BLaER1 (cell line): ENCODE measurements around the gene SEMA3F.

Experiments
- H3K27ac ChIP-seq: shearing (Covaris generic); formaldehyde crosslinking; 2 replicates; pipeline ENCODE4 v1.8.1; 2022
- H3K27me3 ChIP-seq: shearing (Covaris generic); formaldehyde crosslinking; 2 replicates; pipeline ENCODE4 v1.8.1; 2022
- H3K36me3 ChIP-seq: shearing (Covaris generic); formaldehyde crosslinking; 2 replicates; pipeline ENCODE4 v1.8.1; 2022
- H3K4me1 ChIP-seq: shearing (Covaris generic); formaldehyde crosslinking; 2 replicates; pipeline ENCODE4 v1.8.1; 2022
- H3K4me2 ChIP-seq: shearing (Covaris generic); formaldehyde crosslinking; 2 replicates; pipeline ENCODE4 v1.8.1; 2022
- H3K4me3 ChIP-seq: shearing (Covaris generic); formaldehyde crosslinking; 2 replicates; pipeline ENCODE4 v1.8.1; 2022
- H3K9ac ChIP-seq: shearing (Covaris generic); formaldehyde crosslinking; 2 replicates; pipeline ENCODE4 v1.8.1; 2022
- H3K9me3 ChIP-seq: shearing (Covaris generic); formaldehyde crosslinking; 2 replicates; pipeline ENCODE4 v1.8.1; 2022
- H4K20me1 ChIP-seq: shearing (Covaris generic); formaldehyde crosslinking; 2 replicates; pipeline ENCODE4 v1.8.1; 2022
- Cebpa-rat ChIP-seq: shearing (Covaris generic); IDR thresholded peaks from 2 replicates; pipeline ENCODE4 v1.8.1; 2022

SEMA3F gene

DNA sequence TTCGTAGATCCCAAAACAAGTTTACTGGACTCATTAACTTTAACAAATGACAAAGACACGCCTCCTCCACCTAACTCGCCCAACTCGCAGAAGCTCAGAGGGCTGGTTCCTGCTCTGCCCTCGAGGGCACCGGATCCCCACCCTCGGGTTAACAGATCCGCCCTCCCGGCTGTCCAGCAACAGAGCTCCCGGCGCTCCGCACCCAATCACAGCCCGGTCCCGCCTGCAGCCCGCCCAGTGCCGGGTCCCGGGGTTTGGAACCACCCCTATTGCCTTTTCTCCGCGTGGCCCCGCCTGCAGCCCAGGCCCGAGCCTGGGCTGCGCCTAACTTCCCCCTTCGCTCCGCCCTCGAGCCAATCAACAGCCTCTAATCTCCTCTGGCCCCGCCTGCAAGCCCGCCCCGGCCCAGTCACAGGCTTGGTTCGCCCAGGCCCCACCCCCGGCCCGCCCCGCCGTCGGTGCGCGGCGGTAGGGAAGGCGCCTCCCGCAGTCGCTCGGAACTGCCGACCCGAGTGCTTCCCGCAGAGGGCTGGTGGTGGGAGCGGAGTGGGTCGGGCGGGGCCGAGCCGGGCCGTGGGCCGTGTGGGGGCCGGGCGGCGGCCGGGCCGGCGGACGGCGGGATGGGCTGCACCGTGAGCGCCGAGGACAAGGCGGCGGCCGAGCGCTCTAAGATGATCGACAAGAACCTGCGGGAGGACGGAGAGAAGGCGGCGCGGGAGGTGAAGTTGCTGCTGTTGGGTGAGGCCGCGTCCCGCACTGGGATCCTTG lies 80.8 kb downstream of the SEMA3F start, which contains the start of gene GNAI2:
GNAI2 (plus strand) TSS at position 489 of the 768 bp plus-strand sequence; CDS start at position 621, 132 bp downstream.
- H3K9me3 ChIP-seq, result no peaks in the 10 kb centered on the region
- H3K4me2 ChIP-seq, result peak within 1 kb of the TSS; percentile 93
- H3K4me3 ChIP-seq, result peak within 1 kb of the TSS; percentile 100
- H3K27me3 ChIP-seq, result no peaks in the 10 kb centered on the region
- H3K27ac ChIP-seq, result peak within 1 kb of the TSS; percentile 92
- H3K36me3 ChIP-seq, result peaks cover 21% of the 10 kb centered on the region
- TF ChIP-seq Cebpa-rat, result no peak
- peaks cover 46% of the 10 kb centered on the region for H3K4me1 ChIP-seq
- peaks cover 48% of the 10 kb centered on the region for H4K20me1 ChIP-seq
- H3K9ac ChIP-seq, result peak within 1 kb of the TSS; percentile 97

DNA sequence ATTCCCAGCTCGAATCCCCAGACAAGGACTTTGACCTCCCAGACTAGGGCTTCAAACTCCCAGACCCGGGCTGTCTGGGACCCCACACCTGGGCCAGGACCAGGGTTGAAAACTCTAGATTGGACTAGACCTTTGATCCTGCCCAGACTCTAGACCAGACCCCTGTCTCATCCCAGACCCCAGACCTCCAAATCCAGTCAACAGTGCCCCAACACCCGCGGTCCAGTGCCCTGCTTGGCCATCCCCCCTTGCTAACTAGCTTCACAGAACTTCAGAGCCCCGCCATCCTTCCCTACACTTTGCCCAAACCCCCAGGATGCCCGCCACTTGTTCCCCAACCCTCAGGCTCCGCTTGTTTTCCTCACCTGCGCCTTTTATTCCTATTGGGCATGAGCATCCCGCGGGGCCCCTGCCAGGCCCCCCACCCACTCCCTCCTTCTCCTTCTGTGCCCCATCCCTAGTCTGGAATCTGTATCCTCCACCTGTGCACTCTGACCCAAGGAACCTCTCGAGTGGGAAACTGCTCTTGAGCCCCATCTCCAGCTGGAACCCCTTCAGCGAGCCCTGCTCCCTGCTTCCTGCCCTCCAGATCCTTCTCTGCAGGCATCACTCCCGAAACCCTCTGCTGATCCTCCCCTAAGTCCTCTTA lies 81.5 kb downstream of the SEMA3F start:
- Histone ChIP-seq H3K4me2 (peak overlapping the region; percentile 93), H3K9me3 (no peaks in the 10 kb centered on the region), H3K4me1 (peaks cover 53% of the 10 kb centered on the region), H3K27me3 (no peaks in the 10 kb centered on the region), H3K4me3 (peak overlapping the region; percentile 100), H3K36me3 (peaks cover 21% of the 10 kb centered on the region), H3K27ac (peak overlapping the region; percentile 92), H3K9ac (peak overlapping the region; percentile 97), H4K20me1 (peaks cover 56% of the 10 kb centered on the region)
- TF ChIP-seq Cebpa-rat, result no peak

DNA sequence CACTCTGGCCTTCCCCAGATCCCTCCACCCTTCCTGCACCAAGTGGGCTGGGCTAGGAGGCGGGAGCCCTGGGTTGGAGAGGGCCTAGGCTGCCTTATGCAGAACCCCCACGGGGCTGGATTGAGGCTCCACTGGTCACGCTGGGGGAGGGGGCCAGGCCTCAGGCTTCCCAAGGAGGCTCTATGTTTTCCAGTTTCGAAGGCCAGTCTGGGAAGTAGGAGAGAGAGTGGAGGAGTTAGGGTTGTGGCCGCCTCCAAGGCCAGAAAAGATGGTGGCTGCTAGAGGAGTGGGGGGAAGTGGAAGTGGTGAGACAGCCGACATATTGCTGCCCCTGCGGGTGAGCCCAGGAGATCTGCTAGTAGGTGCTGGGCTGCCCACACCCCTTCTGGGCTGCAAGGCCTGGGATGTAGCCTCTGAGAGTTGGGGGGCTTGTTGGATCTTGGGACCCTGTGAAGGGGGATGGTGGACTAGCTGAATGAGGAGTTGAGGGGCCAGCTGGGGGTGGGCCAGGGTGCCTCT lies 82.1 kb downstream of the SEMA3F start:
- Histone ChIP-seq H3K9me3 (no peaks in the 10 kb centered on the region), H3K4me1 (peaks cover 59% of the 10 kb centered on the region), H3K27ac (peak overlapping the region; percentile 92), H4K20me1 (peaks cover 61% of the 10 kb centered on the region), H3K9ac (peak overlapping the region; percentile 97), H3K27me3 (no peaks in the 10 kb centered on the region), H3K4me2 (peak overlapping the region; percentile 93), H3K36me3 (peaks cover 25% of the 10 kb centered on the region), H3K4me3 (peak overlapping the region; percentile 100)
- TF ChIP-seq Cebpa-rat, result no peak

DNA sequence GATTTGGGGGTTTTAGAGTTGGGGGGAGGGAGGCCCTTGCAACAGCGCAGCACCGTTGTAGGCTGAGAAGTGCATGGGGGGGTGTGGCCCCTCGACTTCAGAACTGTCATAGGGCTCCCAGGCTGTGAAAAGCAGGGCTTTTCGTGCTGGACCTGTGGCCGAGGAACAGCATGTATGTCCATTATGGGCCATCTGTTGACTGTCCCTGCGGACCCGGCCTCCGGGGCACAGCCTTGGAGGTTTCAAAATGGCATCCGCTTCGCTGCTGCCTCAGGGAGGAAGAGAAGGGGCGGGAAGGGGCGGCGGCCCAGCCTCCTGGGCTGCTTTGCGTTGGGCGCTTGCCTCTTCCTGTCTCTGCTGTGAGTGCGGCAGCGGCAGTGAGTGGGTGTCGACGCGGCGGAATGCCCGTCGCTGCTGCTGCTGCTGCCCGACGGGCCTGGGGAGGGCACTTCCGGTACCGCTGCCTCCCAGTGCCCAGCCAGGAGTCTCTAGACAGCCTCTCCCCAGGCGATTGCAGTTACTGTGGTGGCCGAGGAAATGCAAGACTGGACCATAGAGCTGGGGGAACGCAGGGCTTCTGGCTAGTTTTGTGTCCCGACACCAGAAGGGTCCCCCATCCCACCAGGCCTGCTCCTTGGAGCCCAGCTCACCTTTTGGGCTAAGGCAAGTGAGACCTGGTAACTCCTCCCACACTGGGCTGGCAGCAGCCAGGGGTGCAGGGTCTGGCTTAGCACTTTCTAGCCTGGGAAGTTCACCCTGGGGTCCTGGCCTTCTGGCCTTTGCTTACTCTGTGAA lies 82.8 kb downstream of the SEMA3F start:
- no peak for TF ChIP-seq Cebpa-rat
- Histone ChIP-seq H3K36me3 (peaks cover 25% of the 10 kb centered on the region), H3K9ac (peak overlapping the region; percentile 97), H3K4me3 (peak overlapping the region; percentile 100), H4K20me1 (peaks cover 69% of the 10 kb centered on the region), H3K4me2 (peak overlapping the region; percentile 93), H3K27ac (peak overlapping the region; percentile 92), H3K4me1 (peaks cover 66% of the 10 kb centered on the region), H3K9me3 (no peaks in the 10 kb centered on the region), H3K27me3 (no peaks in the 10 kb centered on the region)

DNA sequence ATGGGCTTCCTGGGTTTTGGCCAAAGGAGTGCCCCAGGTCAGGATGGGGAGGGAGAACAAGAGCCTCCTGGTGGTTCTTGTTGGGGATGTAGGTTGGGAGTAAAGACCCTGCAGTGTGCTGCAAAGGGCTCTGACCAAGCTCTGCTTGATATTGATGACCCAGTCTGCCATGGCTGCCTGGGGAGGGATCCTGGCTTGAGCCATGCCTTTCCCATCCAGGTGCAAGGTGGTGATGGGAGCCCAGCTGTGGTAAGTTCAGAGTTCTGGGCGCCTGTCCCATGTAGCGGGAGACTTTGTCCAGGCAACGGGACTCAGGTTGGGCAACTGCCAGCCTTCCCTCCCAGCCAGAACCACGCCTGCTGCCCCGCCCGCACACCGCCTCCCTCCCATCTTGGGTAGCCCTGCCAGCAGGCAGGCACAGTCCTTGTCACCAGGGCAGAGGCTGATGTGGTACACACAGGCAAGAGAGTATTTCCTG lies 83.5 kb downstream of the SEMA3F start:
- peaks cover 75% of the 10 kb centered on the region for H4K20me1 ChIP-seq
- H3K27me3 ChIP-seq, result no peaks in the 10 kb centered on the region
- peak overlapping the region; percentile 100 for H3K4me3 ChIP-seq
- TF ChIP-seq Cebpa-rat, result no peak
- no peaks in the 10 kb centered on the region for H3K9me3 ChIP-seq
- peak overlapping the region; percentile 93 for H3K4me2 ChIP-seq
- peaks cover 73% of the 10 kb centered on the region for H3K4me1 ChIP-seq
- peak overlapping the region; percentile 97 for H3K9ac ChIP-seq
- peak overlapping the region; percentile 92 for H3K27ac ChIP-seq
- peaks cover 25% of the 10 kb centered on the region for H3K36me3 ChIP-seq
